ENCODE results near the gene CD177.
"Not testable (repeated sequence)": the region's sequence is repeated elsewhere in the genome, so short reads cannot be mapped to it uniquely, and the experiment has no call there.

CD177 gene

GRCh38 chr19:43351998-43352746 is 1.3 kb upstream of the CD177 start:
- H3K27ac ChIP-seq (ENCODE audit: low read depth, low read length): no peak overlapping the region
- peaks cover 22% of the 10 kb centered on the region for H3K27me3 ChIP-seq (ENCODE audit: insufficient read depth, low read length)
- no peak overlapping the region for H3K4me3 ChIP-seq (ENCODE audit: low read depth, low read length)
- H2AFZ ChIP-seq (ENCODE audit: low read length, unreplicated experiment): no peak overlapping the region
- H3K79me2 ChIP-seq (ENCODE audit: control insufficient read depth, insufficient read depth, low read length, unreplicated experiment): no peaks in the 10 kb centered on the region
- H3K36me3 ChIP-seq (ENCODE audit: insufficient read depth, low read length): no peaks in the 10 kb centered on the region
- no peaks in the 10 kb centered on the region for H3K4me1 ChIP-seq (ENCODE audit: control insufficient read depth, insufficient read depth, low read length, unreplicated experiment)

GRCh38 chr19:43354305-43354627 is 780 bp downstream of the CD177 start:
- Histone ChIP-seq H3K4me3 (ENCODE audit: low read depth, low read length) (no peak overlapping the region), H3K27ac (ENCODE audit: low read depth, low read length) (no peak overlapping the region), H2AFZ (ENCODE audit: low read length, unreplicated experiment) (no peak overlapping the region), H3K36me3 (ENCODE audit: insufficient read depth, low read length) (no peaks in the 10 kb centered on the region), H3K27me3 (ENCODE audit: insufficient read depth, low read length) (peaks cover 22% of the 10 kb centered on the region), H3K79me2 (ENCODE audit: control insufficient read depth, insufficient read depth, low read length, unreplicated experiment) (no peaks in the 10 kb centered on the region), H3K4me1 (ENCODE audit: control insufficient read depth, insufficient read depth, low read length, unreplicated experiment) (no peaks in the 10 kb centered on the region)

DNA sequence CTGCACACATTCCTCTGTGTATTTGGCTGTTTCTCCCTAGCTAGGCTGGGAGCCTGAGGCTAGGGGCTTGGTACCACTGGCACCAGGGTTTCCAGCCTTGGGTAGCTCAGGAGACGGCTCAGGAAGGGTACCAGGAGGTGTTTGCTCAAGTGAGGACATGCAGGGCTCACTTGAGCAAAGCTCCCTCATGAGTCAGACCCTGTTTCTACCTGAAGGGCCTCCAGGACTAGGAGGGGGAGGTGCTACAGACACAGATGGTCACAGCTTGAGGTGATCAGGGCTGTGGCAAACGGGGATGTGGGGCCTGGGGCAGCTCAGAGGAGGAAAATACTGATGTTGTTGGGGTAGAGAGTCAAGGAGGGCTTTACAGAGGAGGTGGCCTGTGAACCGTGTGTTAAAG is 3.3 kb downstream of the CD177 start:
- H3K4me3 ChIP-seq (ENCODE audit: low read depth, low read length); H3K36me3 ChIP-seq (ENCODE audit: insufficient read depth, low read length); H2AFZ ChIP-seq (ENCODE audit: low read length, unreplicated experiment); H3K27ac ChIP-seq (ENCODE audit: low read depth, low read length); H3K79me2 ChIP-seq (ENCODE audit: control insufficient read depth, insufficient read depth, low read length, unreplicated experiment); H3K4me1 ChIP-seq (ENCODE audit: control insufficient read depth, insufficient read depth, low read length, unreplicated experiment): not testable (repeated sequence)
- H3K27me3 ChIP-seq (ENCODE audit: insufficient read depth, low read length): peaks cover 22% of the 10 kb centered on the region

DNA sequence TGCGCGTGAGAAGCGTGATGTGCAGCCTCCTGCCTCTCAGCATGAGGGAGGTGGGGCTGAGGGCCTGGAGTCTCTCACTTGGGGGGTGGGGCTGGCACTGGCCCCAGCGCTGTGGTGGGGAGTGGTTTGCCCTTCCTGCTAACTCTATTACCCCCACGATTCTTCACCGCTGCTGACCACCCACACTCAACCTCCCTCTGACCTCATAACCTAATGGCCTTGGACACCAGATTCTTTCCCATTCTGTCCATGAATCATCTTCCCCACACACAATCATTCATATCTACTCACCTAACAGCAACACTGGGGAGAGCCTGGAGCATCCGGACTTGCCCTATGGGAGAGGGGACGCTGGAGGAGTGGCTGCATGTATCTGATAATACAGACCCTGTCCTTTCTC is 8.7 kb downstream of the CD177 start:
- Histone ChIP-seq H3K27ac (ENCODE audit: low read depth, low read length) (no peak overlapping the region), H3K79me2 (ENCODE audit: control insufficient read depth, insufficient read depth, low read length, unreplicated experiment) (no peaks in the 10 kb centered on the region), H3K4me1 (ENCODE audit: control insufficient read depth, insufficient read depth, low read length, unreplicated experiment) (no peaks in the 10 kb centered on the region), H2AFZ (ENCODE audit: low read length, unreplicated experiment) (no peak overlapping the region), H3K27me3 (ENCODE audit: insufficient read depth, low read length) (peaks cover 4% of the 10 kb centered on the region; the same call in 1 of the 2 replicates), H3K4me3 (ENCODE audit: low read depth, low read length) (no peak overlapping the region), H3K36me3 (ENCODE audit: insufficient read depth, low read length) (no peaks in the 10 kb centered on the region)

- no peak overlapping the region for H2AFZ ChIP-seq (ENCODE audit: low read length, unreplicated experiment)
- H3K27ac ChIP-seq (ENCODE audit: low read depth, low read length): no peak overlapping the region
- H3K4me1 ChIP-seq (ENCODE audit: control insufficient read depth, insufficient read depth, low read length, unreplicated experiment): no peaks in the 10 kb centered on the region
- no peaks in the 10 kb centered on the region for H3K79me2 ChIP-seq (ENCODE audit: control insufficient read depth, insufficient read depth, low read length, unreplicated experiment)
- H3K4me3 ChIP-seq (ENCODE audit: low read depth, low read length): no peak overlapping the region
- peaks cover 7% of the 10 kb centered on the region for H3K27me3 ChIP-seq (ENCODE audit: insufficient read depth, low read length)
- H3K36me3 ChIP-seq (ENCODE audit: insufficient read depth, low read length): no peaks in the 10 kb centered on the region
Measured at GRCh38 chr19:43362745-43363144, 9.3 kb downstream of the CD177 start.

GRCh38 chr19:43365677-43366076 is 12.2 kb downstream of the CD177 start:
- not testable (repeated sequence) for H3K4me3 ChIP-seq (ENCODE audit: low read depth, low read length); H3K79me2 ChIP-seq (ENCODE audit: control insufficient read depth, insufficient read depth, low read length, unreplicated experiment); H3K4me1 ChIP-seq (ENCODE audit: control insufficient read depth, insufficient read depth, low read length, unreplicated experiment); H3K36me3 ChIP-seq (ENCODE audit: insufficient read depth, low read length); H2AFZ ChIP-seq (ENCODE audit: low read length, unreplicated experiment); H3K27ac ChIP-seq (ENCODE audit: low read depth, low read length)
- H3K27me3 ChIP-seq (ENCODE audit: insufficient read depth, low read length): peaks cover 14% of the 10 kb centered on the region

DNA sequence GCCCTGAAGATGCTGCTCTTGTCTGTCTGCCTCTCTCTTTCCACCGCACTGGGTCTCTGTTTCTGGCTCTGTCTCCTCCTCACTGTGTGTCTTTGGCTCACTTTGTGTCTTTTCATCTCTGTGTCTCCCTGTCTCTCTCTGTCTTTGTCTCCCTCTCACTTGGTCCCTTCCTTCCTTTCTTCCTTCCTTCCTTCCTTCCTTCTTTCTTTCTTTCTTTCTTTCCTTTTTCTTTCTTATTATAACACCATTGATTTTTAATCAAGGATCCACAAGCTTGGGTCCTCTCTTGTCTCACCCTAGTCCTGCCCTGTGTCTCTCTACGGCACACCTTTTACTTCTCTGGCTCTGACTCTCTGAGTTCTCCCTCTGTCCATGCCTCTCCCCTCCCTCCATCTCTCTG is 14.3 kb downstream of the CD177 start:
- H3K27me3 ChIP-seq (ENCODE audit: insufficient read depth, low read length): peaks cover 18% of the 10 kb centered on the region
- no peak overlapping the region for H2AFZ ChIP-seq (ENCODE audit: low read length, unreplicated experiment)
- no peak overlapping the region for H3K27ac ChIP-seq (ENCODE audit: low read depth, low read length)
- no peak overlapping the region for H3K4me3 ChIP-seq (ENCODE audit: low read depth, low read length)
- H3K79me2 ChIP-seq (ENCODE audit: control insufficient read depth, insufficient read depth, low read length, unreplicated experiment): no peaks in the 10 kb centered on the region
- no peaks in the 10 kb centered on the region for H3K4me1 ChIP-seq (ENCODE audit: control insufficient read depth, insufficient read depth, low read length, unreplicated experiment)
- H3K36me3 ChIP-seq (ENCODE audit: insufficient read depth, low read length): no peaks in the 10 kb centered on the region

GRCh38 chr19:43368897-43369296 is 15.4 kb downstream of the CD177 start:
- H3K27me3 ChIP-seq (ENCODE audit: insufficient read depth, low read length): peaks cover 18% of the 10 kb centered on the region
- not testable (repeated sequence) for H3K4me3 ChIP-seq (ENCODE audit: low read depth, low read length); H3K36me3 ChIP-seq (ENCODE audit: insufficient read depth, low read length); H3K79me2 ChIP-seq (ENCODE audit: control insufficient read depth, insufficient read depth, low read length, unreplicated experiment); H2AFZ ChIP-seq (ENCODE audit: low read length, unreplicated experiment); H3K4me1 ChIP-seq (ENCODE audit: control insufficient read depth, insufficient read depth, low read length, unreplicated experiment); H3K27ac ChIP-seq (ENCODE audit: low read depth, low read length)

- Histone ChIP-seq H3K27me3 (ENCODE audit: insufficient read depth, low read length) (peaks cover 14% of the 10 kb centered on the region), H2AFZ (ENCODE audit: low read length, unreplicated experiment) (no peak overlapping the region), H3K27ac (ENCODE audit: low read depth, low read length) (no peak overlapping the region), H3K79me2 (ENCODE audit: control insufficient read depth, insufficient read depth, low read length, unreplicated experiment) (no peaks in the 10 kb centered on the region), H3K4me1 (ENCODE audit: control insufficient read depth, insufficient read depth, low read length, unreplicated experiment) (no peaks in the 10 kb centered on the region), H3K4me3 (ENCODE audit: low read depth, low read length) (no peak overlapping the region), H3K36me3 (ENCODE audit: insufficient read depth, low read length) (no peaks in the 10 kb centered on the region)
Measured at GRCh38 chr19:43371909-43372308, 18.4 kb downstream of the CD177 start.

GRCh38 chr19:43372462-43372861 is 19.0 kb downstream of the CD177 start:
- Histone ChIP-seq H3K27me3 (ENCODE audit: insufficient read depth, low read length) (peaks cover 13% of the 10 kb centered on the region), H3K36me3 (ENCODE audit: insufficient read depth, low read length) (no peaks in the 10 kb centered on the region), H3K79me2 (ENCODE audit: control insufficient read depth, insufficient read depth, low read length, unreplicated experiment) (no peaks in the 10 kb centered on the region), H3K27ac (ENCODE audit: low read depth, low read length) (no peak overlapping the region), H3K4me3 (ENCODE audit: low read depth, low read length) (no peak overlapping the region), H3K4me1 (ENCODE audit: control insufficient read depth, insufficient read depth, low read length, unreplicated experiment) (no peaks in the 10 kb centered on the region), H2AFZ (ENCODE audit: low read length, unreplicated experiment) (no peak overlapping the region)

GRCh38 chr19:43377624-43378023 is 24.1 kb downstream of the CD177 start:
- not testable (repeated sequence) for H3K79me2 ChIP-seq (ENCODE audit: control insufficient read depth, insufficient read depth, low read length, unreplicated experiment); H3K4me1 ChIP-seq (ENCODE audit: control insufficient read depth, insufficient read depth, low read length, unreplicated experiment); H3K4me3 ChIP-seq (ENCODE audit: low read depth, low read length); H3K27ac ChIP-seq (ENCODE audit: low read depth, low read length); H3K27me3 ChIP-seq (ENCODE audit: insufficient read depth, low read length); H3K36me3 ChIP-seq (ENCODE audit: insufficient read depth, low read length); H2AFZ ChIP-seq (ENCODE audit: low read length, unreplicated experiment)

Data from ACC112 (cell line).